Ammon's horn (tissue), 1 donor: ENCODE results near the gene ERMAP.
"Not testable (repeated sequence)": the region's sequence is repeated elsewhere in the genome, so short reads cannot be mapped to it uniquely, and the experiment has no call there.

Experiments
- DNase-seq: peaks from one replicate; pipeline ENCODE4 v3.0.0-alpha.2; 2016; ENCODE audit warnings: low spot score

Gene ERMAP

DNA sequence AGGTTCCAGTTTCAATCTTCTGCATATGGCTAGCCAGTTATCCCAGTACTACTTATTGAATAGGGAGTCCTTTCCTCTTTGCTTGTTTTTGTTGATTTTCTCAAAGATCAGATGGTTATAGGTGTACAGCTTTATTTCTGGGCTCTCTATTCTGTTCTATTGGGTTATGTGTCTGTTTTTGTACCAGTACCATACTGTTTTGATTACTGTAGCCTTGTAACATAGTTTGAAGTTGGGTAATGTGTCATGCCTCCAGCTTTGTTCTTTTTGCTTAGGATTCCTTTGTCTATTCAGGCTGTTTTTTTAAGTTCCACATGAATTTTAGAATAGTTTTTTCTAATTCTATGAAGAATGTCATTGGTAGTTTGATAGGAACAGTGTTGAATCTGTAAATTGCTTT lies 56.2 kb downstream of the ERMAP start:
- DNase-seq, result not testable (repeated sequence)

DNA sequence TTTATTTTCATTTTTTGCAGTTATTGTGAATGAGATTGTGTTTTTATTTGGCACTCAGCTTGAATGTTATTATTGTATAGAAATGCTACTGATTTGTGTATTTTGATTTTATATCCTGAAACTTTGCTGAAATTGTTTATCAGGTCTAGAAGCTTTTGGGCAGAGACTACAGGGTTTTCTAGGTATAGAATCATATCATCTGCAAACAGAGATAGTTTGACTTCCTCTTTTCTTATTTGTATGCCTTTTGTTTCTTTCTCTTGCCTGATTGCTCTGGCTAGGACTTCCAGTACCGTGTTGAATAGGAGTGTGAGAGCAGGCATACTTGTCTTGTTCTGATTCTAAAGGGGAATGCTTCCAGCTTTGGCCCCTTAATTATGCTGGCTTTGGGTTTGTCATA lies 56.7 kb downstream of the ERMAP start:
- no peak for DNase-seq

DNA sequence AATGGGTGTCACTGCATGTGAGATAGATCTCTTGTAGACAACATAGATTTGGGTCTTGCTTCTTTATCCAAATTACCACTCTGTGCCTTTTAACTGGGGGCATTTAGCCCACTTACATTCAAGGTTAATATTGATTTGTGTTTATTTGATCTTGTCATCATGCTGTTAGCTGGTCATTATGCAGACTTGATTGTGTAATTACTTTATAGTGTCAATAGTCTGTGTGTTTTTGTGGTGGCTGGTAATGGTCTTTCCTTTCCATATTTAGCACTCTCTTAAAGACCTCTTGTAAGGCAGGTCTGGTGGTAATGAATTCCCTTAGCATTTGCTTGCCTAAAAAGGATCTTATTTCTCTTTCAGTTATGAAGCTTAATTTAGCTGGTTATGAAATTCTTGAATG lies 59.1 kb downstream of the ERMAP start:
- no peak for DNase-seq

DNA sequence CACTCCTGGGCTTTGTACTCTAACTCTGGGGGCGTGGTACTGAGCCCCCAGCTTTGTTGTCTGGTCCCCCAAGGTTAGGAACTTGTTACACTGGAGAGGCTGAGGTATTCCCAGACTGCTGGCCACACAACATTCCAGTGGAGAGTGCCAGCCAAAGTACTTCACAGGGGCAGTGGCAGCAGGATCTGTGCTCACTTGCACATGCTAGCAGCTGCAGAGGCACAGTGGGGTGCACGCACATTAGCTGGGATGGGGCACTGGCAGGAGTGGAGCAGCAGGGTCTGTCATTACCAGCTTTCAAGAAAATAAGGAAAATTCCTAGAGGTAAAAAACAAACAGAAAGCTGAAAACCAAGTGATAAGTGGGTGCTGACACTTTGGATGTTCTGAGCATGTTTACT lies 60.5 kb downstream of the ERMAP start:
- DNase-seq, result no peak

GRCh38 chr1:42880384-42880783 lies 63.5 kb downstream of the ERMAP start:
- DNase-seq, result no peak

- DNase-seq, result no peak
These were observed 69.3 kb downstream of the ERMAP start for GRCh38 chr1:42886046-42886739.

DNA sequence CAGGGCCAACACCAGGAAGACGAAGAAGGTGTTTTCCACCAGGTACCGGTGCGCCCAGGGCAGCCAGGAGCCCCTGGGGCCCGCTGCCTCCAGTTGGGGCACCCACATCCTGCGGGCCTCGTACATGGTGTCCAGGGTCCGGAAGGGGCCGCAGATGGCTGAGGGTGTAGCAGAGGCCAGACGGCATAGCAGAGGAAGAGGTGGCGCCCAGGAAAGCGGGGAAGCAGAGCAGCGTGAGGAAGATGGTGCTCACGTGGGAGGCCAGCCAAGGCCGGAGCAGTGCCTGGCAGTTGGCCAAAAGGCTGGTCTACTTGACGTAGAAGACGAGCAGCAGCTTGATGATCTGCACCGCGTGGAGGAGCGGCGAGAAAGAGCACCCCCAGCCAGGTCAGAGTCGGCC lies 69.9 kb downstream of the ERMAP start:
- DNase-seq, result no peak

DNA sequence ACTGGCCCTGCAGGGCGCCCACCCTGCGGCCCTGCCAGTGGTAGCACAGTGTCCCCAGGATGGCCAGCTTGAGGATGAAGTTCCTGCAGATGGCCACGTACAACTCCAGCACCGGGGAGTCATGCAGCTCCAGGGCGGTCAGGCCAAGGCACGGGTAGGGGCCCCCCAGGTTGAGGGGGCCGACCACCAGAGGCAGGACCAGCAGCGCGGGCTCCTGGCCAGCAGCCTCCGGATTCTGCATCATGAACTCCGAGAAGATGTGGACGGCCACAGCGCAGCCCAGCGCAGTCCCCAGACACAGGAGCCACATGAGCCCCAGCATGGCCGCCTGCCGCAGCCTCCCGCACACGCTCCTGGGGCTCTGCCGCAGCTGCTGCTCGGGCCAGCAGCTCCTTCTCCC lies 70.4 kb downstream of the ERMAP start:
- DNase-seq, result no peak

DNA sequence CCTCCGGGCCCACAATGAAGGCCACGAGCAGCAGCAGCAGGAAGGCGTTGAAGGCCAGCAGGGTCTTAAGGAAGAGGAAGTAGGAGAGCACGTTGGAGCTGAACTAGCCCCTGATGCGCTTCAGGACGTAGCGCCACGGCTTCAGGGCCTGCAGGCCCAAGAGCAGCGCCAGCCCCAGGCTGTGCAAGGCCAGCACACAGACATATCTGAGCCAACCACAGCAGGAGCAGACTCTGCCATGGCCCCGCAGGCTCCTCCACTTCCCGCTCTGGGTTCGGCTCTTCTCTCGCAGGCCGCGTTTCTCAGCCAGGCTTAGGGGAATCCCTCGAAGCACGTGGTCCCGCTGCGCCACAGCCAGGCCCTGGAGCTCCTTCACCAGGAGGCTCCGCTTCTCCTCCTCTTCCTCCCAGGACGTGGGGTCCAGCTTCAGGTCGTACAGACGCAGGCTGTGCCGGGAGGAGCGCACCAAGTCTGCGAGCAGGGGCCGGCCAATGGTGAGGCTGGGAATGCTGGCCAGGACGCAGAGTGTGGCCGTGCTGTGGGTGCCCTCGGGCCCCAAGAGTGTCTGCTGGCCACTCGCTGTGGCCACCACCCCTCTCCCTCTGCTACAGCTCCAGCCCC lies 71.2 kb downstream of the ERMAP start:
- no peak for DNase-seq

DNA sequence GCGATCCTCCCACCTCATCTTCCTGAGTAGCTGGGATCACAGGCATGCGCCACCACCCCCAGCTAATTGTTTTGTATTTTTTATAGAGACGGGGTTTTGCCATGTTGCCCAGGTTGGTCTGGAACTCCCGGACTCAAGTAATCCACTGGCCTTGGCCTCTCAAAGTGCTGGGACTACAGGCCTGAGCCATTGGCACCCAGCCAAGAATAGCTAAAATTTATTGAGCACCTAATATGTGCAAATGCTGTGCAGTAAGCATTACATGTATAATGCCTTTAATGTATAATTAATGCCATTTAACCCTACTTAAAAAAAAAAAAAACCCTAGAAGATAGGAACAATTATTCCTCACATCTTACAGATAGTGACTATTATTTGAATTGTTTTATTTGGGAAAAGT lies 72.3 kb downstream of the ERMAP start:
- DNase-seq, result no peak

DNA sequence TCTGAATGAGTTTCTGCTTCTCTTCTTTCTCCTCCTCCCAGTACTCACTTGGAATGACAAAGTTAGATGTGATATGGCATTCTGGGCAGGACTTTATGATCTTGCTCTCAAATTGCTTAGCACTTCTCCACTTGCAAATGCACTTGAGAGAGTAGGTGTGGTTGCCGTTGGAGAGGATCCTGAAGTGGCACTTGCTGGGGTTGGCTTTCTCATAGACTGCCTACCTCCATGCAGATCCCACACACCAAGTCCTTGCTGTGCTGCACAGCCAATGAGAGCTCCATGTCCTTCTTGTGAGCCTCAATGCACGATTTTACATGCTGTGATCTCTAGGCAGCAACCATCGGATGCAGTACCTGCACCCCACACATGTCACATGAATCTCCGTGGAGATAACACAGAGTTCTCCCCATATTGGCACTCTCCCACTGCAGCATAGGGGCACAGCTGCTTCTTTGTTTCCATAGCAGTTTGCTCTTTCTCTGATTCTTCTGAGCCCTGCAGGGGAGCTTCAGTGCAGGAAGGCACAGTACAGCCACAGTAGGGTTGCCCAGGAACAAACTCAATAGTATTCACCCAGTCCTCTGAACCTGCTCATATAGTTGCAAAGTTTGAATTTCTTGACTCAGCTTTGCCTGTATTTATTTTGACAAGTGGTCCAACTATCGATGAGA lies 74.7 kb downstream of the ERMAP start:
- DNase-seq, result no peak
